Cardiac fibroblast (primary cell): ENCODE measurements around the gene PRDM15.
A peak's percentile ranks its signal among the peaks of the same experiment; 100 is the strongest.

Experiments
- DNase-seq, 2 donors: peaks; one replicate each; pipeline versions ENCODE4 v3.0.0 to v3.0.0-alpha.2; 2010; ENCODE audit warnings: low read depth in 2 of 2
- H3K4me3 ChIP-seq, 2 donors: replicated peaks in 1 of 2; 1 replicate in 1 of 2; 2 replicates in 1 of 2; pipeline ENCODE4 v1.5.1; 2011; ENCODE audit warnings: low read depth in 2 of 2, low read length in 2 of 2, mild to moderate bottlenecking in 2 of 2, moderate library complexity in 1 of 2
- CTCF ChIP-seq: IDR thresholded peaks from one replicate; pipeline ENCODE4 v1.5.1; 2011; ENCODE audit warnings: low read depth, mild to moderate bottlenecking, low read length, inconsistent platforms

PRDM15 gene

GRCh38 chr21:41768437-41769042, 110.6 kb downstream of the PRDM15 start:
- peak; percentile 61 to 70 for DNase-seq
- peak; percentile 39 for TF ChIP-seq CTCF
- peak overlapping the region; percentile 25 for H3K4me3 ChIP-seq

DNA sequence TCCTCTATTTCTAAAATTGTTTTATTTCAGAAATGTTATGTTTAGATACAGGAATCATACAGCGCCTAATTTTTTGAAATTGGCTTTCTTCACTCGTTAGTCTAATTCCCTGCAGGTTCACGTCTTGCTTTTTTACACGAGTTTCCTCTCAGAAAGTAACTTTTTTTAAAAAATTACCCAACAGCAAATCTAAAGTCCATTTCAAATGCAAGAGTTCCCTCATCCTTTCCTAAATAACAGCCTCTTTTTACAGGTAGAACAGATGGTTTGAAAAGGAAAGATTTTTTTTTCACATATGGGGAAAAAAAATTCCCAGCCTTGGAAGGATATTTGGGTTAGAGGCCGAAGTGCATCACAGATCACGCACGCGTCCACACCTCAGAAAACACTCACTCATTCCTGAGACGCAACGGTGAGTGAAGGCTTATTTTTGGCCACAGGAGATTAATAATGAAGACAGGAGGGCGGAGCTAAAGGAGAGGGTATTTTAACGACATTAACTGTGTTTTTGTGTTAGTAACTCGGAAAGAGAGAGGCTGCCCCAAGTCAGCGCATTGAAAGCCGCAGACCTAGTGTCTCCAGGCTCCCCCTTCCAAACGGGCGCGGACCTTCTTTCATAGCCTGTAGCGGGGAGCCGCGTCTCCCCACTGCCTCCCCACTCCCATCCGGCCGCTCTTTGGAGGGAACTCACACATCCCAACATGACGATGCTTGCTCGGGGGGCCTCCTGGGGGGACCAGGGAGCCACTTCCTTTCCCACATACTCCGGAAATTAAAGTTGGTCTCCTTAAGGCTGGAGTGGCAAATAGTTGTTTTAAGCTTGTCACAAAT, 111.3 kb downstream of the PRDM15 start:
- peak; percentile 21 to 25 for DNase-seq
- TF ChIP-seq CTCF = no peak
- H3K4me3 ChIP-seq = peak overlapping the region; percentile 11 to 36

DNA sequence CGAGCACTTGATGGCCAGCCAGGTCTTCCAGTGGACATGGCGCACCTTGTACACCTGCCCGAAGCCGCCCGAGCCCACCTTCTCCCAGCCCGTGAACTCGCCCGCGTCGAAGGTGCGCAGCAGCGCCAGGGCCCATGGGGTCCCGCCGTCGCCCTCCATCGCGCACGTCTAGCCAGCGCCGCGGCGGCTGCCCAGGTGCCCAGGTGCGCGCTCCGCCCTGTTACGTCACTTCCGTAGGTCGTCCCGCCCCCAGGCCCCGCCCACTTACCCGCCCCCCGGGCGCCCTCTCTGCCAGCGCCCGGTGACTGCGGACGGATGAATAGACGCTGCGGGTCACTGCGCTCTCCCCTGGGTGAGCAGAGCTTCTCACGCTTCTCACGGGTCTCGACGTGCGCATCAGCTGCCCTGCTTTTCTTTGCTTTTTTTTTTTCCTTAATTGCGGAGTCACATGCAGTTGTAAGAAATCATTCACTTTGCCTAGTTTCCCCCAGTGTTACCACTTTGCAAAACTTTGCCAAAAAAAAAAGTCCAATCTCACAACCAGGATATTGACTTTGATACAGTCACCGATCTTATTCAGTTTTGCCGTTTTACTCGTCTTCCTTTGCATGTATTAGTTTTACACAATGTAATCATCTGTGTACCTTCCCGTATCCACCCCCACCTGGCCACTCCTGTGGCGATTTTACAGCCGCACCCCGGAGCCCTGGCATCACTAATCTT, 112.1 kb downstream of the PRDM15 start, which contains the start of gene RIPK4:
Gene RIPK4, minus strand, starts transcription at position 170 of the 723 bp plus-strand sequence. Its CDS starts 11 bp downstream, at position 159.
- TF ChIP-seq CTCF = no peak
- H3K4me3 ChIP-seq = peak within 1 kb of the TSS; percentile 46 to 48
- peak; percentile 26 to 47 for DNase-seq

DNA sequence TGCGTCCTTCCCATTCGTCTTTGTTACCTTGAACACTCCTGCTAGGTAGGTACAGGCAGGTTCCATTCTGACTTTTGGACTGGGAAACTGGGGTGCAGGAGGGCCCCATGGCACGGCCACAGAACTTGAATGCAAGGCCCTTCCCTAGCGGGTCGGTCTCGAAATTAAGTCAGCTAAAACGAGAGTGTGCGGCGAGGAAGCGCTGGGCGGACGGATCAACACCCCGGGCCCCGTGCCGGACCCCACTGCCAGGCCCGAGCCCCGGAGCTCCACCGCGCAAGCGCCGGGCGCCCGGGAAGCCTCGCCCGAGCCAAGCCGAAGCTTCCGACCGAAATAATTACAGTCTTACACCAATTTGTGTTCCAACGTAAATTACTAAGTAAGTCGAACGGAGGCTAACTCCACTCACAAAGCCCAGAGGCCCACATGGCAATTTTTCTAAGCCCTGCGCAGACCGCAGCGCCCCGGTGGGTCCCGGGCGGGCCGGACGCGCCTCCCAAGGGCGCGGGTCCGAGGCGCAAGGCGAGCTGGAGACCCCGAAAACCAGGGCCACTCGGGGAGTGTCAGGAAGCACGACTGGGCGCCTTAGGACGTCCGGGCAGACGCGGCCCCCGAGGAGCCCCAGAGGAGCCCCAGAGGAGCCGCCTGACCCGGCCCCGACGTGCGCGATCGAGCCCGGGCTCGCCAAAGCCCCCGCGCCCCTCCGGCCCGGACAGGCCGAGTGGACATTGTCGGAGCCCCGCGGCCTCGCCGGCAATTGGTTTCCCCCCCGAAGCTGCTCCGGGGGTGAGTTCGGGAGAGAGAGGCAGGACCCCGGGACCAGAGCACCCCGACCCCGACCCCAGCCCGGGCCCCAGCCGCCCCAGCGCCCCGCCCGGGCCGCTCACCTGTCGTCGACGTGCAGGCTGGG, 112.9 kb downstream of the PRDM15 start:
- H3K4me3 ChIP-seq = peak overlapping the region; percentile 46 to 48
- DNase-seq = no peak
- no peak for TF ChIP-seq CTCF

GRCh38 chr21:41765420-41765821, 113.7 kb downstream of the PRDM15 start:
- TF ChIP-seq CTCF = no peak
- H3K4me3 ChIP-seq = no peak overlapping the region
- DNase-seq = no peak
